HG02981 (cell line): Measurements from ENCODE around the gene FASN.

Experiments
- ATAC-seq: cut with Tn5 transposase; IDR thresholded peaks from one replicate; pipeline ENCODE4 v1.9.1; 2021; ENCODE audit warnings: mild to moderate bottlenecking, moderate library complexity; ENCODE audit not compliant: unreplicated experiment

FASN gene

DNA sequence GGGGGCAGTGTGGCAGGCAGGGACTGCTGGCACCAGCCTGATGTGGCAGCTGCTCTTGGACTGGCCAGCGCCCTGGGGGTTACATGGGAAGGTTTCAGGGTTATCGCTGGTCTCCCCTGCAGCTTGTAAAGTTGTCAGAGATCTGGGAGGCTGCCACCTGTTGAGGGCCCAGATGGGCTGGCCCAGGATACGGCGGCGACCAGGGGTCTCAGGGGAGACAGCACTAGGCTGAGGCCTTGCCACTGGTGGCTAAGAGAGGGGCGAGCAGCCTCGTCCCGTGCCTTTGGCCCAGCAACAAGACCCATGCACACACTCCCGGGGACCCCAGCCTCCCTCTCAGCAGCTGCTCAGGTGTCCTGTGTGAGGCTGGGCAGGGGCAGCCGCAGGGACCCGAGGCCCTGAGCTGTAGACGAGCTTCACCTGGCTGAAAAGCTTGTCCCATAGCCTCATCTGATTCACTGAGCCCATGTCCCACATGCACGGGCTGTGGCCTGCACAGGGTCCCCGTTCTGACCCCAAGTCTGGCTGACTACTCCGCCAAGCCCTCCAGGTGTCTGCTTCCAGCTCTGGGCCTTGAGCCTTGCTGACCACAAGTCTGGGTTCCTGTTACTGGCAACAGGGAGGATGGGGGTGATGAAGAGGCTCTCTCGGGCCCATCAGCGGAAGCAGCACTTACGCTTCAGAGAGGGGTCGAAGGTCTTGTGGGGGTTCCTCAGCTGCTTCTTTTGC lies 38.6 kb downstream of the FASN start:
- no peak for ATAC-seq

DNA sequence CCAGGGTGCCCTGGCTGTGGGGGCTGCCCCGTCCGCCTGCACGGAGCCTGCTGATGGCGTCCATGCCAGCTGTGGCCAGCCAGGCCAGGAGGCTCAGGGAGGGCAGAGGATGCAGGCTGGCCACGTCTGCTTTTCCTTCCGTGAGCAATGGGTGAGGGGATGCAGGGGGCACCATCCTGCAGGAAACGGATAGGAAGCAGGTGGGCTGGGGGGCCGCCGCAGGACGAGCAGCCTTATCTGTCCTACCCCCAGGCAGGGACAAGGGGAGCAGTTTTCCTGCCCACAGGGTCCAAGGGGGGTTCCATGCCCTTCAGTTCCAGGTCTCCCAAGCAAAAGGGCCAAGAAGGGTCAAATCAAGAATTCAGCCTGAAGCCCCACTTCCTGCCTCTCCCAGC lies 39.2 kb downstream of the FASN start:
- no peak for ATAC-seq

DNA sequence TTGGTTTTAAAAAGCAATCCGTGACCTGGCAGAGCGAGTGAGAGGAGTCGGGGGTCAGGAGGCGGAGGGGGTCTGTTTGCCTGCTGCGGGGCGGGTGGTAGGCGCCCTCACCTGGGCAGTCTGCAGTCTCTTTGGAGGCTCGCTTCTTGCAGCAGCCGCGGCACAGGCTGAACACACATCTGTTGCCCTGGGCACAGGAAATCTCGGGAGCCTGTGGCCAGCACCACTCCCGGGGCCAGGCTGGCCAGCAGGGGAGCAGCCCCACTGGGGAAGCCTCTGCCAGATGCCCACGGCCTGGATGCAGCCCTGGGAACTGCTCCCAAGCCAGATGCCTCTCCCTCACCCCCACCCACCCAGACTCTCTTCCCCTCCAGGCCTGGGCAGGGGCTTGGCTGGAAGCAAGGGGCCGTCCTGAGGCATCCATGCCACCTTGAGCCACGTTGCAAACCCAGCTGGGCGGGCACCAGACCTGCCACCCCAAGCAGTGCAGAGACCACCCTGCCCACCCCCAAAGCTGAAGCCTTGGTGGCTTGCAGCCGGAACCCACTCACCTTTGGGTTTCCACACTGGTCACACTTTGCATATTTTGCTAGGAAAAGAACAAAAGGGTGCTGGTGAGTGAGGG lies 39.7 kb downstream of the FASN start:
- ATAC-seq: no peak

DNA sequence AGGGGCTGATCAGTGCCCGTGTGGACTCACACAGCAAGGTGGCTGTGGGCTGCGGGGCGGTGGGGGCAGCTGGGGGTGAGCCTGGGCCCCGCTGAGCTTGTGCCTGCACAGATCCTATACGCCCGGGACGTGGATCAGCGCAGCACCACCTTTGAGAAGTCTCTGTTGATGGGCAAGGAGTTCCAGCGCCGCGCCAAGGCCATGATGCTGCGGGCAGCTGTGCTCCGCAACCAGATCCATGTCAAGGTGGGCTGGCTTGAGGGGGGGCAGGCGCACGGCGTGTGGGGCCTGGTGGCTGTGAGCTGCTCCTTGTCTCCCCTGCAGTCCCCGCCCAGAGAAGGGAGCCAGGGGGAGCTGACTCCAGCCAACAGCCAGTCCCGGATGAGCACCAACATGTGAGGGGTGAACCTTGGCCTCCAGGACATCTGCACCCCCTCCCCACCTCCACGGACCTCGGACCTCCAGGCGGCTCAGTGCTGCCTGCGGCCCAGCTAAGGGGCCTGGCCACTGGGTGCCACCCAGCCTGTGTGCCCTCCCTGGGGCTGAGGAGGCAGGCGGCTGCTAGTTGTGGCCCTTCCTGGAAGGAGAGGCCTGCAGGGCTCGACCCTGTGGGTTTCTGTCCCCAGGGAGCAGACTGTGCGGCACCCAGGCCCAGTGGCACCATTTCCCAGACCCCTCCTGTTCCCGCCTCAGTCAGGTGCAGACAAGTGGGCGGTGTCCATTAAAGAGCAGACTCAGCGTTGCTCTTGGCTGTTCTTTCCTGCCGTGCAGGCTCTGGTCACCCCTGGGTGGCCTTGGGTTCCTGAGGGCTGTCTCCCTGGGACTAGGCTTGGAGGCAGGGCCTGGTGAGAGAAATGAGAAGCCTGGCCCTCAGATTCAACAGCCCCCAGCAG lies 41.1 kb downstream of the FASN start:
- no peak for ATAC-seq

DNA sequence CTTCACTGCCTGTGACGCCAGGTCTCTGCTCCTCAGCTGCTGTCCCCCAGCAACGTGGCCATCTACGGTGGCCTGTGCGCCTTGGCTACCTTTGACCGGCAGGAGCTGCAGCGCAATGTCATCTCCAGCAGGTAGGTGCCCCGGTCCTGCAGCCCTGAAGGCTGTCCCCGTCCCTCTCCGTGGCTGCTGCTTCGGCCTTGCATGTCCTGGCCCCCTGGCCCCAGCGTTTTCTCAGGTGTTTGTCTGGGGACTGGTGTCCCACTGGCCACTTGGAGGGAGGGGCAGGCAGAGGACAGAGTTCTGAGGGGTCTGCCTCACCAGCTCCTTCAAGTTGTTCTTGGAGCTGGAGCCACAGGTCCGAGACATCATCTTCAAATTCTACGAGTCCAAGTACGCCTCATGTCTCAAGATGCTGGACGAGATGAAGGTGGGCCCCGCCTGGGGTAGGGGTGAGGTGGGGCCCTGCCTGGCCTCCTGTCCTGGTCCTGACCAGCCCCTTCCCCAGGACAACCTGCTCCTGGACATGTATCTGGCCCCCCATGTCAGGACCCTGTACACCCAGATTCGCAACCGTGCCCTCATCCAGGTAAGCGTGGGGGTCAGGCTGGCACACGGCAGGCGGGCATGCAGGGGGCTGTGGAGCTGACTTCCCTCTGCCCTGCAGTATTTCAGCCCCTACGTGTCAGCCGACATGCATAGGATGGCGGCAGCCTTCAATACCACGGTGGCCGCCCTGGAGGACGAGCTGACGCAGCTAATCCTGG lies 41.9 kb downstream of the FASN start:
- no peak for ATAC-seq

DNA sequence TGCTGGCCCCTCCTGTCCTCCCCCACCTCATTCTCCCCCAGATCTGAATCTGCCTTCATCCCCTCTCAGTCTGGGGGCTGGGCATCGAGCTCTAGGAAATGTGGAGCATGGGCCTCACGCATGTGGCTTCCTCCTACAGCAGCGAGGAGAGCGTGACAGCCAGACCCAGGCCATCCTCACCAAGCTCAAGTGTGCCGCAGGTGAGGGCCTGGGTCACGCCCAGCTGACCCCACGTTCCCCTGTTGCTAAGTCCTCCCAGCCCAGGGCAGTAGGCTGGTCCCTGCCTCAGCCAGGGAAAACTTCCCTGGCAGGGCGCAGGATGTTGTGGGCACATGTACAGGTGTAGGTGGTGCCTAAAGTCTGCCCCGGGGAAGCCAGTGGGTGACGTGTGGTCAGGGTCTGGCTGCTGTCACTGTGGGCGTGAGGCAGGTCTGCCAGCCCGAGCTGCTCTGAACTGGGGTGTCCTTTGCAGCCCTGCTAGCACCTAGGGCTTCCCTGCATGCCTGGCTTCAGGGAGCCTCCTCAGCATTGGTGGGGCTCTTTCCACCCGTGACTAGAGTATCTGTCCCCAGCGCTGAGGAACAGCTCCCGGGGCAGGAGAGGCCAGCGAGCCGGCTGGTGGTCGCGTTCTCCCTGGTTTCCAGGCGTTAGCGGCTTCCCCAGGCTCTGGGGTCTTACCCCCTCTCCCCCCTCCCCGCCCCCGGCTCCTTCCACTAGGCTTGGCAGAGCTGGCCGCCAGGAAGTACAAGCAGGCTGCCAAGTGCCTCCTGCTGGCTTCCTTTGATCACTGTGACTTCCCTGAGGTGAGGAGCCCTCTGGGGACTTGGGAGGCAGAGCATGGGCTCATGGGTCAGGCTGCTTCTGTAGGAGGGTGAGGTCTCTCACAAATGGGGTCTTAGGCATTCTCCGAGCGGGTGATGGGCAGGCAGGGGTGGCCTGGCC lies 42.7 kb downstream of the FASN start:
- ATAC-seq: no peak

DNA sequence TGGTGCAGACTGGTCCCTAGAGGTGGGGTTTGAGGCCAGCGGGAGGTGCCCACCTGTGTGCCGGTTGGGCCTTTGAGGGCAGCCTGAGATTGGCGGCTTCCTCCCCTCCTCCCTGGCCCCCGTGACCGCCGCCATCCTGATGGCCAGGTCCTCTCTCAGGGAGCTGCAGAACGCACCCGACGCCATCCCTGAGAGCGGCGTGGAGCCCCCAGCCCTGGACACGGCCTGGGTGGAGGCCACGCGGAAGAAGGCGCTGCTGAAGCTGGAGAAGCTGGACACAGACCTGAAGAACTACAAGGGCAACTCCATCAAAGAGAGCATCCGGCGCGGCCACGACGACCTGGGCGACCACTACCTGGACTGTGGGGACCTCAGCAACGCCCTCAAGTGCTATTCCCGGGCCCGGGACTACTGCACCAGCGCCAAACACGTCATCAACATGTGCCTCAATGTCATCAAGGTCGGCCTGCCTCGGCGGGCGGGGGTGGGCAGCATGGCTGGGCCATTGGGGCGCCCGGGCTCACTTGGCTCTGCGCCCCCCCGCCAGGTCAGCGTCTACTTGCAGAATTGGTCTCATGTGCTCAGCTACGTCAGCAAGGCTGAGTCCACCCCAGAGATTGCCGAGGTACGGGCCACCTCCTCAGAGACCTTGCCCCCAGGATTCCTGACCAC lies 43.5 kb downstream of the FASN start:
- ATAC-seq: no peak

DNA sequence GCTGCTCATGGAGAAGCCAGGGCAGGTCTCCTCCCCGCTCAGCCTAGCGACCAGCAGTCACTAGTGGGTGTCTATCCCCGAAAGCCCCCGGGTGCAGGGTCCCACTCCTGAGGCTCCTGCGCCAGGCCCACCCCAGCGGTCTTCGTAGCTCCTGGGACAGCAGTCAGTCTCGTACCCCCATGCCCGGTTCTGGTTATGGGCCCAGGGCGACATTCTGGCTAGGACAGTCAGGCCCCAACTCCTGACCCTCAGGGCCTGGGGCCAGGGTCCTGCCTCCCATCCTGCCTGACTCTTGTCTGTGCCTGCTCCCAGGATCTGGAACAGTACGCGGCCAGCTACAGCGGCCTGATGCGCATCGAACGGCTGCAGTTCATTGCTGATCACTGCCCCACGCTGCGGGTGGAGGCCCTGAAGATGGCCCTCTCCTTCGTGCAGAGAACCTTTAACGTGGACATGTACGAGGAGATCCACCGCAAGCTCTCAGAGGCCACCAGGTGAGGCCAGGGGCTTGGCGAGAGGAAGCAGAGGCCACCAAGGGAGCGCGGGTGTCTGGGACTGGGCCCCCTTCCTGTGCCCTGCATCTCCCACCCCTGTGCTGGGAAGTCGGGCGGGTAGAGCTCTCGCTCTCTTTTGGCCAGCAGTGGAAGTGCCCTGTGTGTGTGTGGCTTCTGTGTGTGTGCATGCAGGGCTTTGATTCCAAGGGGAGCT lies 44.3 kb downstream of the FASN start:
- ATAC-seq: no peak

DNA sequence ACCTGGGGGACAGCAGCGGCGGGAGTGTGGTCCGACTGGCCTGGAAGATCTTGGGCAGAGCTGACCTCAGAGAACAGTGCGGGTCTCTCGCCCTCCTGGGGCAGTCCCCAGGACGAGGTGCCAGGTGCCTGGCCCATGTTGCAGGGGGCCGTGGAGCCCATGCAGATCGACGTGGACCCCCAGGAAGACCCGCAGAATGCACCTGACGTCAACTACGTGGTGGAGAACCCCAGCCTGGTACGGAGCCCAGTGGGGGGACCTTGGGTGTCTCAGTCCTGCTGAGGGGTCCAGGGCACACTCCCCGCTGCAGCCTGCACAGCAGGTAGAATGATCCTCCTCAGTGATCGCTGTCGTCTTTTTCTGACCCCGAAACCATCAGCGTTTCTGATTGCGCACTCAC lies 44.9 kb downstream of the FASN start:
- ATAC-seq: no peak

DNA sequence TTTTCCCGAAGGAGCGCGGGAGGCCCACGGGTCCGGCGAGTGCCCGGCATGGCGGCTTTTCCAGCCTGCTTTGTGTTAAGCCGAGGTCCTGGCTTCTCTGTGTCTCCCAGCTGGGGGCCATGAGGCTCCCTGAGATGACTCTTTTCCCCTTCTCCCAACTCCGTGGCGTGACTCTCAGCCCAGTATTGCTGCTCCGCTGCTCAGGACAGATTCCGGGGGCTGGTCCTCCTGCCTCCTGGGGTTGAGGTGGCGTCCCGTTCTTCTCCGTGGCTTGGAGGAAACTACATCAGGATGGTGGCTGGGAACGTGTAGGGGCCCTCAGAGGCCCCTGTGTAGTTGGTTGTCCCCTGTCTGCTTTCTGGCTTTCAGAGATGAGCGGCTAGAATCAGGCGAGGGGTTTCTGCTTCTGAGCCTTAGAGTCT lies 45.4 kb downstream of the FASN start:
- no peak for ATAC-seq

DNA sequence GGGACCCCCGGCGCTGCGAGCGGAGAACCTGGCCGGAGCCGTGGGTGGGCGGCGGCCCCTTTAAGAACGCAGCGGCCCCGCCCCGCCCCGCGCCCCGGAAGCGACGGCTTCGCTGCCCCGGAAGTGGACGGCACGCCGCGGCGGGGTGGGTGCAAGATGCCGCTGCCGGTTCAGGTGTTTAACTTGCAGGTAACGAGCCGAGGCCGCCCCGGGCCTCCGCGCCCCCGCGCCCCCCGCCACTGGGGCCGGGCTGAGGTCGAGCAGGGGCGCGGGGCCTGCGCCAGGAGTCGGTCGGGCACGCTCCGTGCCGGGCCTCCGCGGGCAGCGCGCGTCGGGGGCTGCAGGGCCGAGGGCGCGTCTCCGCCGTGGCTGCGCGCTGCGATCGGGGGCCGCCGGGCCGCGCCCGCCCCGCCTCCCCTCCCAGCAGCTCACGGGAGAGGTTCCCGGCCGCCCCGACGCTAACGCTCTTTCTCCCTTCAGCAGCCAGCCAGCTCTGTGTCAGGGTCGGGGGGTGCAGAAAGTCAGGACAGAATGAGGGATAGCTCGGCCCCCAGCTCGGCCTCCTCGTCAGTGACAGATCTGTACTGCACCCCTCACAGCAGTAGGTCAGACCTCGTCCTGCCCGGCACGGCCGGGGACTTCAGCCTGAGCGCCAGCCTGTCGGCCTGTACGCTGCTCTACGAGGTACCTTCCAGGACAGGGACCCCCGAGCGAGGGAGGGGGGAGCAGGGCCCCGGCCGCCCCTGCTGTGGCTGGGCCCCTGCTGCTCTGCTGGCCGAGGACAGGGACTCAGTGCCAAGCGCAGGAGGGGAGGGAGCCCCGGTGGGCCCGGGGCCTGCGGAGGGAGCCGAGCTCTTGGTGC lies 46.0 kb downstream of the FASN start, which contains the start of the genes GPS1 and RFNG:
TSS of gene GPS1 (plus strand) at position 123 of the 862 bp plus-strand sequence. CDS start at position 157, 34 bp downstream.
TSS of gene RFNG (minus strand) at position 36 of the 862 bp plus-strand sequence. CDS start 45 bp downstream, outside the sequence.
- ATAC-seq: peak; percentile 52

DNA sequence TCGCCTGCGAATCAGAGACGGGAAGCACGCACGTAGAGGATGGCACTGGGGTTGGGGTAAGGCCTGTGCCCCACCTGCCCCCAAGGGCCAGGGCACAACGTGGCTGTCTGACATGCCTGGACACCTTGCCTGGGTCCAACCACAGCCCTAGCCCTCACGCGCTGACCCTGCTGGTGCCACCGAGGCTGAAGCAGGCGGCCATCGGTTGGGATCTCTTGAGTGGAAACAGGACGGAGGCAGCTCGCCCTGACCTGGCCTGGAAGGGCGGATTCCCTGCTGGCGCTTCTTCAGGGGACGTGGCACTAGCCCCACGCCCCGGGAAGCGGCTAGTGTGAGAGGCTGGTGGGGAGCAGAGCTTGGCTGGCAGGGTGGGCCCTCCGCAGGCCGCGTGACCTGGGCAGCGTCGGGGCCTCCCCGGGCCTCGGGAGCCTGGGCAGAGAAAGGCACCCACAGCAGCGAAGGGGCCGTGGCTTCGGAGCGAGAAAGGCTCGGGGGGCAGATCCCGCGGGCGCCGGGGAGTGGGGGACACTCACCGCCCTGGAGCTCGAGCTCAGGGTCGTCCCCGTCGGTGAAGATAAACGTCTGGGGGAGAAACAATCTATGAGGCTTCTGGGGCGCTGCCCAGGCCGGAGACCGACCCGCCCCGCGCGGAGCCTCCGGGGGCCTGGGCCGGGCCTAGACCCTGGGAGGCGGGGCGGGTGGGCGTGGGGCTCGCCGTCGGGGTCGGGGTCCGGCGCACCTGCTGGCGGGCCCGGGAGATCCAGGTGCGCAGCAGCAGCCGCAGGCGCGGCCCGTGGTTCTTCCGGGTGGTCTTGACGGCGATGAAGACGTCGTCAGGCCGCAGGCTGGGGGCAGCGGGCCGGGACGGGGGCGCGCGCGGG lies 47.0 kb downstream of the FASN start:
- ATAC-seq: no peak

DNA sequence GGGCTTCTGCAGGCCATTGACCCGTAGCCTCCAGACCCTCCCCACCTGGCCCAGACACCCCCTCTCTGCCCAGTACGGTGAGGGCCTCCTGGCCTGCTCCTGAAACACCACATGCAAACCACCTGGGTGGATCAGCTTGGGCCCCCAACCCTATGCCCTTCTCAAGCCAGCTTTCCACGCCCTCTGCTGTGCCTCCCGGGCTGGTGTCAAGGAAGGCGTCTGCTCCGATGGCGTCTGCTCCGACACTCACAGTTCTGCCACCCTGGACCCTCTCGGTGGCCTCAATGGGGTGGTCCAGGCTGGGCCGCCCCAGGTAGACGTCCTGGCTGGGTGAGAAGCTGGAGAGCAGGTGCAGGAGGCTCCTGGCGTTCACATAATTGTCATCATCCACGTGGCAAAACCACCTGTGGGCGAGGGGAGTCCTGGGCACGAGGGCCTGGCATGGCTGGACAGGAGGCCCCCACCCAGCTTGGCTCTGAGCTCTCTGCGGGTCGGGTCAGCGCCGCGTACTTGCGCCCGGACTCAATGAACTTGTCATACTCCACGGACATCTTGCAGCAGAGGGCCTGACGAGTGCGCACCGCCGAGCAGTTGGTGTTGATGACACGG lies 47.8 kb downstream of the FASN start:
- ATAC-seq: no peak

DNA sequence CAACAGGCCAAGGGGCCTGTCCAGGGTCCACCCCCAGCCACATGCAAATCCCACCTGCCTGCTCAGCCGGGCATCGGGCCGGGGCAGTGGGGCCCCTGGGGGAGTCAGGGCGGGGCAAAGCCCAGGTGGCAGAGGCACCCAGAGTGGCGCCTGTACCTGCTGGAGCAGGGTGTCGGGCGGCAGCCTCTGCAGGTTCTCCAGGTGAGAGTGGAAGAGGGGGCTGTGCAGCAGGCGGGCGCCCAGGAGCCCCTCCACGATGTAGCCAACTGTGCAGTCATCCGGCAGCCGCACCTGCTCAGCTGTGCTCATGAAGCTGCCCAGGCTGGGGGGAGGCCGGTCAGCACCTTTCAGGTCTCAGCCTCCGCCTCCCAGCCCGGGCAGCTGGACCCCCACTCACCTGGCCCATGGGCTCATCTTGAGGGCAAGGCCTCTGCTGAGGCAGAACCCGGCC lies 48.5 kb downstream of the FASN start:
- no peak for ATAC-seq

DNA sequence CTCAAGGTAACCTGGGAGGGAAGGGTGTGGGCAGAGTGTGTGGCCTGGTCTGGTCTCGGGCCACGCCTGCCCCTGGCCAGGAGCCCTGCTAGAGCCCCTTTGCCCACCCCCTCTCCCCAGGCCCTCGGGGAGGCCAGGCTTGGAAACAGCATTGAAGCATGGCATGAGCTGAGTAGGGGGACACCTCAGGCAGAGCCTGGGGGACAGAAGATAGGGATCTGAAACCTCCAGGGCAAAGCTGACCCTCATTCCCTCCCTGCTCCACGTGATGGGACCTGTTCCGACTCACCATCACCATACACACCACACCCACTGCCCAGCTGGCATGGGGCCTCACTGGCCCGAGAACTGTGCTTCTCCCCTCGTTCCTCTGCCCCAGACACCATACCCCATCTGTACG lies 48.9 kb downstream of the FASN start:
- ATAC-seq: no peak

DNA sequence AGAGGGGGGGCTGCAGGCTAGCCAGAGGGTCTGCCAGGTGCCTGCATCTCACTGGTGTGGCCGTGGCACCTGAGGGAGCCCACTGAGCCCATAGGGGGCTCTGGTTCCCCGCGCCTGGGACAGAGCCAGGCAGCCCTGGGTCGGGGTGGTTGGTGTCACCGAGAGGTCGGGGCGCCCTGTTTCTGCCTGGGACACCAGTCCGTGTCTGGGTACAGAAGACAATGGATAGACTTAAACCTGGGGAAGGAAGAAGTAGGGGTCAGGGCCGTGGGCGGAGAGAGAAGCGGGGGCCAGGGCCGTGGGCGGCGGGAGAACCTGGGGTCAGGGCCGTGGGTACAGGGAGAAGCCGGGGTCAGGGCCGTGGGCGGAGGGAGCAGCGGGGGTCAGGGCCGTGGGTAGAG lies 49.5 kb downstream of the FASN start:
- ATAC-seq: no peak
